H9 (cell line): Measurements from ENCODE around the gene RBM45. TPM values are rescaled to one million over a fixed set of nuclear protein-coding genes. Genes with fewer than 3 reads are reported as not detected.

Experiments used
- DNase-seq: peaks from one replicate; pipeline ENCODE4 v3.0.0-alpha.2; 2017
- H2AFZ ChIP-seq: one replicate; pipeline ENCODE4 v1.6.1; 2013; ENCODE audit warnings: mild to moderate bottlenecking, low read length, control low read depth, moderate library complexity
- H2AK5ac ChIP-seq: 2 replicates; pipeline ENCODE4 v1.6.1; 2013; ENCODE audit warnings: low read length, control low read depth, mixed read lengths; ENCODE audit not compliant: insufficient read length
- H2BK120ac ChIP-seq: one replicate; pipeline ENCODE4 v1.6.1; 2013; ENCODE audit warnings: low read depth, mild to moderate bottlenecking, low read length, control low read depth, inconsistent platforms; ENCODE audit not compliant: poor library complexity, severe bottlenecking
- H2BK12ac ChIP-seq: 2 replicates; pipeline ENCODE4 v1.6.1; 2013; ENCODE audit warnings: low read length, control low read depth, mixed read lengths, low read depth; ENCODE audit not compliant: insufficient read length
- H2BK15ac ChIP-seq: 2 replicates; pipeline ENCODE4 v1.6.1; 2013; ENCODE audit warnings: low read depth, low read length, control low read depth
- H2BK20ac ChIP-seq: one replicate; pipeline ENCODE4 v1.6.1; 2013; ENCODE audit warnings: low read depth, mild to moderate bottlenecking, low read length, control low read depth, inconsistent platforms; ENCODE audit not compliant: poor library complexity, severe bottlenecking
- H2BK5ac ChIP-seq: 2 replicates; pipeline ENCODE4 v1.6.1; 2013; ENCODE audit warnings: low read length, control low read depth, mixed read lengths; ENCODE audit not compliant: insufficient read length
- H3K14ac ChIP-seq: 2 replicates; pipeline ENCODE4 v1.6.1; 2013; ENCODE audit warnings: low read length, control low read depth; ENCODE audit not compliant: insufficient read depth
- H3K18ac ChIP-seq: 2 replicates; pipeline ENCODE4 v1.6.1; 2013; ENCODE audit warnings: low read depth, mild to moderate bottlenecking, mixed read lengths, low read length, control low read depth; ENCODE audit not compliant: insufficient read length
- H3K23ac ChIP-seq: 2 replicates; pipeline ENCODE4 v1.6.1; 2013; ENCODE audit warnings: low read length, control low read depth, mixed read lengths, low read depth; ENCODE audit not compliant: insufficient read length
- H3K23me2 ChIP-seq: 2 replicates; pipeline ENCODE4 v1.6.1; 2013; ENCODE audit warnings: low read depth, mild to moderate bottlenecking, mixed read lengths, low read length, control low read depth; ENCODE audit not compliant: insufficient read length, poor library complexity, severe bottlenecking
- H3K27ac ChIP-seq: 2 replicates; pipeline ENCODE4 v1.5.1; 2013; ENCODE audit warnings: low read length, control low read depth, mixed read lengths, low read depth; ENCODE audit not compliant: insufficient read length
- H3K27me3 ChIP-seq: 2 replicates; pipeline ENCODE4 v1.6.1; 2013; ENCODE audit warnings: low read length, control low read depth, inconsistent platforms; ENCODE audit not compliant: insufficient read depth
- H3K4ac ChIP-seq: 2 replicates; pipeline ENCODE4 v1.6.1; 2013; ENCODE audit warnings: low read depth, mild to moderate bottlenecking, control low read depth, inconsistent platforms, low read length, moderate library complexity
- H3K4me1 ChIP-seq: 2 replicates; pipeline ENCODE4 v1.6.1; 2013; ENCODE audit warnings: low read length, control low read depth, inconsistent platforms; ENCODE audit not compliant: insufficient read depth
- H3K4me2 ChIP-seq: 2 replicates; pipeline ENCODE4 v1.6.1; 2013; ENCODE audit warnings: low read length, control low read depth, mixed read lengths; ENCODE audit not compliant: insufficient read length, insufficient read depth
- H3K56ac ChIP-seq: 2 replicates; pipeline ENCODE4 v1.6.1; 2013; ENCODE audit warnings: low read depth, mild to moderate bottlenecking, mixed read lengths, low read length, control low read depth; ENCODE audit not compliant: insufficient read length
- H3K79me1 ChIP-seq: 2 replicates; pipeline ENCODE4 v1.6.1; 2013; ENCODE audit warnings: low read depth, mild to moderate bottlenecking, moderate library complexity, low read length, control low read depth, inconsistent platforms; ENCODE audit not compliant: insufficient read depth, poor library complexity, severe bottlenecking
- H3K79me2 ChIP-seq: 2 replicates; pipeline ENCODE4 v1.6.1; 2013; ENCODE audit warnings: low read length, control low read depth, inconsistent platforms; ENCODE audit not compliant: insufficient read depth
- H3K9ac ChIP-seq: 2 replicates; pipeline ENCODE4 v1.6.1; 2013; ENCODE audit warnings: low read length, control low read depth, mixed read lengths; ENCODE audit not compliant: insufficient read length; ENCODE audit errors: extremely low read depth
- H3K9me3 ChIP-seq: one replicate; pipeline ENCODE4 v1.6.1; 2013; ENCODE audit warnings: low read depth, low read length, inconsistent platforms; ENCODE audit not compliant: control insufficient read depth
- H3T11ph ChIP-seq: one replicate; pipeline ENCODE4 v1.6.1; 2013; ENCODE audit warnings: mild to moderate bottlenecking, low read length, control low read depth, inconsistent platforms
- H4K20me1 ChIP-seq: one replicate; pipeline ENCODE4 v1.6.1; 2013; ENCODE audit not compliant: control insufficient read depth, insufficient read length, insufficient read depth
- H4K5ac ChIP-seq: 2 replicates; pipeline ENCODE4 v1.6.1; 2013; ENCODE audit warnings: low read depth, mild to moderate bottlenecking, mixed read lengths, low read length, control low read depth; ENCODE audit not compliant: insufficient read length
- H4K8ac ChIP-seq: replicated peaks from 2 replicates; pipeline ENCODE4 v1.6.1; 2013; ENCODE audit warnings: low read length, control low read depth, mixed read lengths, low read depth; ENCODE audit not compliant: insufficient read length
- H4K91ac ChIP-seq: 2 replicates; pipeline ENCODE4 v1.6.1; 2013; ENCODE audit warnings: low read depth, mild to moderate bottlenecking, moderate library complexity, mixed read lengths, low read length, control low read depth; ENCODE audit not compliant: insufficient read length
- H3K27ac Mint-ChIP-seq, 3 experiments: 2 replicates in 2 of 3; 3 replicates in 1 of 3; pipeline ENCODE4 v1.8.0; 2020 to 2021; ENCODE audit warnings: mixed read lengths in 3 of 3, mild to moderate bottlenecking in 1 of 3, moderate library complexity in 1 of 3
- H3K27me3 Mint-ChIP-seq: 2 replicates; pipeline ENCODE4 v1.8.0; 2021; ENCODE audit warnings: low read depth, mild to moderate bottlenecking, moderate library complexity, mixed read lengths
- H3K36me3 Mint-ChIP-seq, 3 experiments: 2 replicates in 2 of 3; 3 replicates in 1 of 3; pipeline ENCODE4 v1.8.0; 2020 to 2021; ENCODE audit warnings: low read depth in 3 of 3, mixed read lengths in 3 of 3; ENCODE audit not compliant: insufficient read depth in 1 of 3
- H3K4me1 Mint-ChIP-seq, 2 experiments: 2 replicates each; pipeline ENCODE4 v1.8.0; 2020; ENCODE audit warnings: mixed read lengths in 2 of 2
- H3K4me3 Mint-ChIP-seq, 2 experiments: 2 replicates in 1 of 2; 3 replicates in 1 of 2; pipeline ENCODE4 v1.8.0; 2020 to 2021; ENCODE audit warnings: mild to moderate bottlenecking in 2 of 2, mixed read lengths in 2 of 2, moderate library complexity in 1 of 2
- H3K9me3 Mint-ChIP-seq, 2 experiments: 2 replicates in 1 of 2; 3 replicates in 1 of 2; pipeline ENCODE4 v1.8.0; 2020; ENCODE audit warnings: mild to moderate bottlenecking in 2 of 2, mixed read lengths in 2 of 2, moderate library complexity in 1 of 2
- CTCF ChIP-seq: fragments of 200-600 bp; sonication (generic); conservative IDR thresholded peaks from 3 replicates; pipeline ENCODE4 v1.8.0; 2021; ENCODE audit warnings: antibody characterized with exemption, mild to moderate bottlenecking
- WGBS: extraction: QIAGEN DNeasy Blood & Tissue Kit; methylation state at CpG from one replicate; pipeline ENCODE4 v1.1.7; 2013; ENCODE audit warnings: missing lambda C conversion rate, low lambda C conversion rate, mixed read lengths; ENCODE audit not compliant: insufficient read length; ENCODE audit errors: extremely low coverage; 5-methylcytosine and 5-hydroxymethylcytosine counted together
- total RNA-seq: library from RNA; stranded (reverse); gene quantifications from 2 replicates; pipeline ENCODE4 v1.2.1, GENCODE V29; 2021

Gene RBM45
- total RNA-seq, 1 experiment from 2014 or later = 13.9 TPM

DNA sequence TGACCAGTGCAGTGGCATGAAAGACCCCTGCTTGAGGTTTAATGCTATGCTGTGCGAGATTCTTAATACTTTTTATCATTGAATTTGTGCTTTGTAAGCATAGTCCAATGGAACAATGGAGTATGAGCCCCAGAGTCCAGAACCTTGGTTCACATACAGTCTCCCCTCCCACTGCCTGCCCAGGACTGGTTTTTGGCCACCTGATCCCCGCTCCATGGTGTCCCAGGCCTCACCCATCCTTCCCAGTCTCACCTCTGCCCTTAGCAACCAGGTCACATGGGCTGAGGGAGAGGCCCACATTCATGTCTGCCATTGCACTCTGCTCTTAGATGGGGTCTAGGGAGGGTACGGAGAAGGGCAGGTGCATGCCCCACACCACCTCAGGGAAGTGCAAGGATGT lies 45.9 kb upstream of the RBM45 start:
- Histone ChIP-seq H2AFZ (no peak overlapping the region), H3K4me2 (no peak overlapping the region), H2AK5ac (no peak overlapping the region), H2BK5ac (no peak overlapping the region), H2BK12ac (no peak overlapping the region), H3K79me1 (no peaks in the 10 kb centered on the region), H3K23me2 (no peaks in the 10 kb centered on the region), H2BK20ac (no peak overlapping the region), H3K27ac (no peak overlapping the region), H3K14ac (no peak overlapping the region), H4K91ac (no peak overlapping the region), H3K18ac (no peak overlapping the region), H3K79me2 (no peaks in the 10 kb centered on the region), H3K9me3 (no peaks in the 10 kb centered on the region), H4K8ac (no peak overlapping the region), H3K56ac (no peak overlapping the region), H3K9ac (no peak overlapping the region), H3K4ac (no peak overlapping the region), H4K20me1 (no peaks in the 10 kb centered on the region), H3T11ph (no peak overlapping the region), H2BK120ac (no peak overlapping the region), H3K27me3 (no peaks in the 10 kb centered on the region; the same call in 1 of the 2 replicates), H3K4me1 (no peaks in the 10 kb centered on the region), H4K5ac (no peak overlapping the region), H3K23ac (no peak overlapping the region), H2BK15ac (no peak overlapping the region)
- WGBS = no CpG with 5 or more reads among the region's 3 CpGs
- no peak overlapping the region for H3K4me3 Mint-ChIP-seq
- peaks cover 0 to 4% of the 10 kb centered on the region in 2 experiments; a peak in 1 of 4 replicates for H3K4me1 Mint-ChIP-seq
- H3K27ac Mint-ChIP-seq = no peak overlapping the region
- DNase-seq = no peak
- H3K27me3 Mint-ChIP-seq = peaks cover 15% of the 10 kb centered on the region
- TF ChIP-seq CTCF = no peak
- no peaks in the 10 kb centered on the region for H3K36me3 Mint-ChIP-seq
- H3K9me3 Mint-ChIP-seq = no peaks in the 10 kb centered on the region; a peak in 1 of 5 replicates
